Fibroblast of skin of abdomen (primary cell): Measurements from ENCODE around the gene MCOLN1.

ENCODE experiments used
- DNase-seq: peaks from one replicate; pipeline ENCODE4 v3.0.0-alpha.2; 2013

Gene MCOLN1

GRCh38 chr19:7504684-7505083 lies 17.7 kb upstream of the MCOLN1 start:
- no peak for DNase-seq

- DNase-seq: no peak
Measured at GRCh38 chr19:7505288-7505681, 17.1 kb upstream of the MCOLN1 start.

GRCh38 chr19:7505682-7506384 lies 16.6 kb upstream of the MCOLN1 start:
- DNase-seq: no peak

- DNase-seq: peak; percentile 46
Measured at GRCh38 chr19:7506385-7507328, 15.8 kb upstream of the MCOLN1 start.

- peak; percentile 47 for DNase-seq
Measured at GRCh38 chr19:7507884-7508283, 14.5 kb upstream of the MCOLN1 start.

- DNase-seq: no peak
Measured at GRCh38 chr19:7509625-7510024, 12.8 kb upstream of the MCOLN1 start.

GRCh38 chr19:7512400-7512851 lies 10.0 kb upstream of the MCOLN1 start:
- DNase-seq: no peak

- no peak for DNase-seq
Measured at GRCh38 chr19:7513809-7514642, 8.4 kb upstream of the MCOLN1 start.

- DNase-seq: no peak
Measured at GRCh38 chr19:7515110-7515644, 7.2 kb upstream of the MCOLN1 start.

GRCh38 chr19:7515645-7516151 lies 6.7 kb upstream of the MCOLN1 start, which contains the start of gene ZNF358:
TSS of gene ZNF358 (plus strand) at chr19:7516103. CDS start at chr19:7519243, 3,140 bp downstream.
- DNase-seq: peak; percentile 75

GRCh38 chr19:7516333-7516732 lies 6.1 kb upstream of the MCOLN1 start:
- no peak for DNase-seq

GRCh38 chr19:7516878-7517277 lies 5.5 kb upstream of the MCOLN1 start:
- DNase-seq: no peak

GRCh38 chr19:7519361-7520130 lies 2.9 kb upstream of the MCOLN1 start:
- DNase-seq: no peak

GRCh38 chr19:7520131-7521051 lies 2.0 kb upstream of the MCOLN1 start:
- no peak for DNase-seq

GRCh38 chr19:7521551-7522071 lies 813 bp upstream of the MCOLN1 start:
- DNase-seq: no peak

GRCh38 chr19:7522923-7523667 lies 671 bp downstream of the MCOLN1 start:
- DNase-seq: no peak

- no peak for DNase-seq
Measured at GRCh38 chr19:7524523-7524922, 2.1 kb downstream of the MCOLN1 start.

GRCh38 chr19:7524992-7525739 lies 2.7 kb downstream of the MCOLN1 start:
- no peak for DNase-seq
